GM21529 (cell line): ENCODE measurements around the gene TP53TG5.

Source experiments
- ATAC-seq: cut with Tn5 transposase; IDR thresholded peaks from one replicate; pipeline ENCODE4 v1.9.1; 2021; ENCODE audit not compliant: unreplicated experiment

Gene TP53TG5

GRCh38 chr20:45346851-45347250 lies 31.3 kb downstream of the TP53TG5 start:
- no peak for ATAC-seq

- no peak for ATAC-seq
Observed at GRCh38 chr20:45346291-45346718, 31.8 kb downstream of the TP53TG5 start.

GRCh38 chr20:45345104-45345936 lies 32.8 kb downstream of the TP53TG5 start:
- ATAC-seq = no peak

GRCh38 chr20:45344168-45344860 lies 33.8 kb downstream of the TP53TG5 start:
- no peak for ATAC-seq

GRCh38 chr20:45343532-45344167 lies 34.5 kb downstream of the TP53TG5 start:
- ATAC-seq = no peak

- ATAC-seq = no peak
Observed at GRCh38 chr20:45342855-45343531, 35.1 kb downstream of the TP53TG5 start.

GRCh38 chr20:45341939-45342854 lies 35.9 kb downstream of the TP53TG5 start:
- no peak for ATAC-seq

GRCh38 chr20:45341579-45341938 lies 36.6 kb downstream of the TP53TG5 start:
- no peak for ATAC-seq

GRCh38 chr20:45340951-45341350 lies 37.2 kb downstream of the TP53TG5 start:
- no peak for ATAC-seq

GRCh38 chr20:45340236-45340847 lies 37.8 kb downstream of the TP53TG5 start:
- no peak for ATAC-seq

- ATAC-seq = no peak
Observed at GRCh38 chr20:45339799-45340198, 38.3 kb downstream of the TP53TG5 start.

- ATAC-seq = no peak
Observed at GRCh38 chr20:45339084-45339483, 39.0 kb downstream of the TP53TG5 start.

GRCh38 chr20:45338121-45339030 lies 39.7 kb downstream of the TP53TG5 start:
- no peak for ATAC-seq

GRCh38 chr20:45337367-45338120 lies 40.6 kb downstream of the TP53TG5 start:
- no peak for ATAC-seq

GRCh38 chr20:45336530-45337366 lies 41.4 kb downstream of the TP53TG5 start:
- no peak for ATAC-seq

GRCh38 chr20:45330476-45330875 lies 47.6 kb downstream of the TP53TG5 start:
- ATAC-seq = no peak
